Breast epithelium (tissue), 4 donors: ENCODE data around the gene ANKRD39. TPM values are rescaled to one million over a fixed set of nuclear protein-coding genes. Genes with fewer than 3 reads are reported as not detected.

Experiments used
- DNase-seq, 2 donors: peaks; one replicate each; pipeline ENCODE4 v3.0.0-alpha.2; 2019; ENCODE audit warnings: low spot score in 2 of 2
- H3K27ac ChIP-seq, 2 donors: fragments of 200-600 bp; sonication (generic) in 1 of 2; one replicate each; pipeline ENCODE4 v1.5.1; 2016 to 2019; ENCODE audit warnings: mild to moderate bottlenecking in 1 of 2
- H3K27me3 ChIP-seq, 2 donors: fragments of 200-600 bp; sonication (generic) in 1 of 2; one replicate each; pipeline versions ENCODE4 v1.5.1 to v1.6.0; 2017 to 2019; ENCODE audit warnings: control low read depth in 1 of 2, mild to moderate bottlenecking in 1 of 2
- H3K36me3 ChIP-seq: fragments of 200-600 bp; one replicate; pipeline ENCODE4 v1.5.1; 2019
- H3K4me1 ChIP-seq, 2 donors: fragments of 200-600 bp; sonication (generic); one replicate each; pipeline ENCODE4 v1.5.1; 2016 to 2019; ENCODE audit warnings: control low read depth in 1 of 2
- H3K4me3 ChIP-seq, 3 donors: fragments of 200-600 bp; sonication (generic); 1 replicate in 2 of 3; 2 replicates in 1 of 3; pipeline ENCODE4 v1.5.1; 2016 to 2019; ENCODE audit warnings: mild to moderate bottlenecking in 3 of 3, moderate library complexity in 2 of 3
- H3K9me3 ChIP-seq, 2 donors: fragments of 200-600 bp; sonication (generic) in 1 of 2; one replicate each; pipeline ENCODE4 v1.5.1; 2016 to 2019; ENCODE audit warnings: control low read depth in 1 of 2
- POLR2A ChIP-seq: fragments of 450-650 bp; IDR thresholded peaks from one replicate; pipeline ENCODE4 v1.6.1; 2016; ENCODE audit warnings: antibody characterized with exemption, mild to moderate bottlenecking, moderate library complexity
- POLR2AphosphoS5 ChIP-seq, 3 donors: sonication (generic); formaldehyde crosslinking; IDR thresholded peaks; one replicate each; pipeline ENCODE4 v1.6.1; 2017; ENCODE audit warnings: antibody characterized with exemption in 3 of 3
- intact Hi-C: fragments of 100-400 bp; cut with DNase I; formaldehyde crosslinking; loops from one replicate; pipeline ENCODE4 v1.15.1; 2023; ENCODE audit warnings: low total_unique reads
- total RNA-seq, 3 donors: library from RNA; depleted of rRNA; stranded (reverse); fragments of >200 nt; gene quantifications; one replicate each; pipeline ENCODE4 v1.1.0, GENCODE V29; 2016
- TF ChIP-seq, protein P1 (sequence below), 3 donors: fragments of 450-650 bp; IDR thresholded peaks; one replicate each; pipeline ENCODE4 v1.5.1; 2016 to 2017; ENCODE audit warnings: antibody characterized with exemption in 3 of 3, mild to moderate bottlenecking in 3 of 3, moderate library complexity in 3 of 3

ANKRD39 gene
- total RNA-seq, 3 donors from 2014 or later = 8.8 to 15.8 (median 9.2) TPM

DNA sequence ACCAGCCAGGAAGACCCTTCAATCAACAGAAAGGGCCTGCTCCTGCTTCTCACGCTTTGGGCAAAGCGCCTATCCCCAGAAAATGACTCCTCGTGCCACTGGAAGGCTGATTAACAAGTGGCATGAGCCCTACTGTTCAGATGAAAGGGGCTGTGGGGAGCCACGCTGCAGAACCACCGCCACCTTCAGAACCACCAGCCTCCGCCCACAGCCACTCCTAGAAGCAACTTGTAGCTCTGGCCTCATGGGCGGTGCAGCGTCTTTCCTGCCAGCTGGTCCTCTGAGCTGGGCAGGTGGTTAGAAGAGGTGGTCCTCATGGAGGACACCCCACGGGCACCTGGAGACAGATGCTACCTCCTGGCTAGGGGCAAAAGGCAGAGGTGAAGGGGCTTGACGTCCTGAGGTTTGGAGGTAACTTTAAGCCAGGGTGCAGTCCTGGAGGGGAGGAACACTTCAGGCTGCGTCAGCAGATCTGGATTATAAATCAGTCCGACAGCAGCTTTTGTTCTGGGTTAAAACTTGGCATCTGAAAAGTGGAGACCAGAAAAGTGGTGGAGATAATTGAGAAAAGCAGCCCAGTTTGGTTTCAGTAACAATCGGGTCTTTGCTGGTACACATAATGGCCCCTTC is 12.9 kb upstream of the ANKRD39 start:
- H3K9me3 ChIP-seq = no peaks in the 10 kb centered on the region
- H3K4me1 ChIP-seq = peaks cover 10 to 21% of the 10 kb centered on the region in 2 donors
- peak overlapping the region; percentile 78 to 99 (median 92) for H3K4me3 ChIP-seq
- TF ChIP-seq POLR2AphosphoS5 (IDR thresholded peaks at IDR 0.05) = peak in 1 of 3 donors; percentile 17
- TF ChIP-seq, protein P1, sequence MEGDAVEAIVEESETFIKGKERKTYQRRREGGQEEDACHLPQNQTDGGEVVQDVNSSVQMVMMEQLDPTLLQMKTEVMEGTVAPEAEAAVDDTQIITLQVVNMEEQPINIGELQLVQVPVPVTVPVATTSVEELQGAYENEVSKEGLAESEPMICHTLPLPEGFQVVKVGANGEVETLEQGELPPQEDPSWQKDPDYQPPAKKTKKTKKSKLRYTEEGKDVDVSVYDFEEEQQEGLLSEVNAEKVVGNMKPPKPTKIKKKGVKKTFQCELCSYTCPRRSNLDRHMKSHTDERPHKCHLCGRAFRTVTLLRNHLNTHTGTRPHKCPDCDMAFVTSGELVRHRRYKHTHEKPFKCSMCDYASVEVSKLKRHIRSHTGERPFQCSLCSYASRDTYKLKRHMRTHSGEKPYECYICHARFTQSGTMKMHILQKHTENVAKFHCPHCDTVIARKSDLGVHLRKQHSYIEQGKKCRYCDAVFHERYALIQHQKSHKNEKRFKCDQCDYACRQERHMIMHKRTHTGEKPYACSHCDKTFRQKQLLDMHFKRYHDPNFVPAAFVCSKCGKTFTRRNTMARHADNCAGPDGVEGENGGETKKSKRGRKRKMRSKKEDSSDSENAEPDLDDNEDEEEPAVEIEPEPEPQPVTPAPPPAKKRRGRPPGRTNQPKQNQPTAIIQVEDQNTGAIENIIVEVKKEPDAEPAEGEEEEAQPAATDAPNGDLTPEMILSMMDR (IDR thresholded peaks at IDR 0.05) = no peak
- H3K27ac ChIP-seq = peak overlapping the region; percentile 94 to 96
- H3K36me3 ChIP-seq = no peaks in the 10 kb centered on the region
- intact Hi-C loops = no loop called here
- no peaks in the 10 kb centered on the region for H3K27me3 ChIP-seq
- DNase-seq = peak in 1 of 2 donors; percentile 59

DNA sequence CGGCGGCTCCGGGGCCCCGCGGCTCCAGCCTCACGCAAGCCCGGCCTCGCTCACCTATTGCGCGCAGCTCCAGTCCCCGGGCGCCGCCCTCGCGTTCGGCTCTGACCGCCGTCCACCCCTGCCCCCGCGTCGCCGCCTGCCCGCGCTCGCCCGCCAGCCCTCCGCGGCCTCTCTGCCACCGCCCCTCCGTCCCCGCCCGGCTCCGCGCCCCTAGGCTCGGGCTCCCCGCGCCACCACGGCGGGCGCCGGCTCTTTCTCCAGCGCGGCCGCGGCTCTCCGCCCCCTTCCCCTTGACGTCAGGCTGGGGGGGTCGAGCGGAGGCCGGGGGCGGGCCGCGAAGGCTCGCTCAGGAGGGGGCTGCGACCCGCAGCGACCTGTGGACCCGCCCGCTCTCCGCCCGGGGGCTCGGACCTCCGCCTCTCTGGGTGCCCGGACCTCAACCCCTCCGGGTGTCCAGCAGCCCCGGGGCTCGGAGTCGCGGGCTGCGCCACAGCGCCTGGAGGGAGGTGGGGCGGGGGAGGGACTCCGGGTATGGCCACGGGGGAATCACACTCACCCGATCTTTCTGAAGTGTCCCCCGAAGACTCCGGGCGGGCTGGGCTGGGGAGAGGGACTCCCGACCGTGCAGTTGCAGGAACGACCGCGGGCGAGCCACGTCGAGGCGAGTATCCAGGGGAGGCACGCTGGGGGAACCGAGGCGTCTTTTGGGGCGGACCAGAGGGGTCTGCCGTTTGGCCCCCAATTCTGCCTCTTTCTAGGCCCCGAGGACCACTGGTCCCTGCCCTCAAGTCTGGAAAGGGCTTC is 12.2 kb upstream of the ANKRD39 start, which contains the start of gene SEMA4C:
Gene SEMA4C, minus strand, starts transcription at position 259 of the 804 bp plus-strand sequence. CDS start 2,194 bp downstream, outside the sequence.
- TF ChIP-seq, protein P1 (IDR thresholded peaks at IDR 0.05) = no peak
- TF ChIP-seq POLR2AphosphoS5 (IDR thresholded peaks at IDR 0.05) = peak in 1 of 3 donors; percentile 55
- intact Hi-C loops = loop anchor here (5.0 kb wide), 1 partner anchor 82 kb away; no protein-coding TSS in a partner anchor
- Histone ChIP-seq H3K4me3 (peak within 1 kb of the TSS; percentile 78 to 99 (median 92)), H3K9me3 (no peaks in the 10 kb centered on the region), H3K27ac (peak within 1 kb of the TSS; percentile 94 to 96), H3K36me3 (no peaks in the 10 kb centered on the region), H3K4me1 (peaks cover 10 to 21% of the 10 kb centered on the region in 2 donors), H3K27me3 (no peaks in the 10 kb centered on the region)
- peak in 1 of 2 donors; percentile 70 for DNase-seq

DNA sequence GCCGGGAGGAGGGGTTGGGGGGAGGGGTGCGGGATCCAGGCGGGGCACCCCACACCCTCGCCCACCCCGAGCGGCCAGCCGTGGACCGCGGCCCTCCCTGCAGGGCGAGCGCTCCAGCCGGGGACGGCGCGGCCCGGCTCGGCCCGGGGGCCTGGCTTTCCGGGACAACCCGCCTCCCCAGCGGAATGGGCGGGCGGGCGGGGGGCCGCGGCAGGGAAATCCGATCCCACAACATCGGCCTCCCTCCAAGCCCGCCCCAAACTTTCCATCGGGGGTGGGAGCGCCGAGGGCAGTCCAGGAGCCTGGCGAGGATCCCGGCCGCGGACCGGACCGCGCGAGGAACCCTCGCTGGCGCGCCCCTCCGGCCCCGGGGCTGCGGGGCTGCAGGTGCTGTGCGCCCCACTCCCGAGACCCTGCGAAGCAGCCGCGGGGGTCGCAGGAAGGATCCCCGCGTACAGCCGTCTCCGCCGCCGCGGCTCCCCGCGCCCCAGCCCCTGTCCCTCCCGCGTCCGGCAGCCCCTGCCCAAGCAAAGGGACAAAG is 11.5 kb upstream of the ANKRD39 start:
- H3K4me3 ChIP-seq = peak overlapping the region; percentile 78 to 99 (median 92)
- DNase-seq = peak; percentile 75 to 89

DNA sequence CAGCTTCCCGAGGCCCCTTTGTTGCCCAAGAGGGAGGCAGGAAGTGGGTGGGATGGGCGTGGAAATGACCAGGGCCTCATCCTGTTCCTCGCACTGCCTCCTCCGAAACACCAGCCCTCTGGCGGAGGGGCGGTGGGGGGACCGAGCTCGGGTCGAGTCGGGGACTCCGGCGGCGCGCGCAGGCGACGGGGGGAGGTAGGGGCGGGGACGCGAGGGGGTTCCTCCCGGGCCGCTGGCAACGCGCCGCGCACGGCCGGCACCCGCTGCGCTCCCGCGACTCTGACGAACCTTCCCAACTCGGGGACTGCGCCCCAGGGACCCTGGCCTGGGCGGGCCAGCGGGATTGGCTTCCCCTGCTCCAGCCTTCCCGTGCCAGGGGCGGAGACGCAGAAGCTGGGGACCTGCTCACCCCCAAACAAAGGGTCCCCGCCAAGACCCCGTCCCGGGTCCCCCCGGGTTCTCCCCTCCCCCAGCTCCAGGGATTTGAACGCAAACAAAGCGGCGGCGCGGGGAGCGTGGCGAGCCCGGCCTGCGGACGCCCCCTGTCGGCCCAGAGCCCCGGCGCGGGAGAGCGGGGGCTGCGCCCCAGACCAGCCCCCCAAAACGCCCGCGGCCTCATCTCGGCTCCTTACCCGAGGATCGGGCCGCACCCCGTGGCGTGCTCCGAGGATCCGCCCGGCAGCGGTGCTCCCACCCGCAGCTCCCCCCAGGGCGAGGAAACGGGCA is 10.9 kb upstream of the ANKRD39 start:
- Histone ChIP-seq H3K9me3 (no peaks in the 10 kb centered on the region), H3K4me1 (peaks cover 0 to 16% of the 10 kb centered on the region in 2 donors), H3K27me3 (no peaks in the 10 kb centered on the region), H3K4me3 (peak overlapping the region; percentile 78 to 99 (median 92)), H3K36me3 (no peaks in the 10 kb centered on the region), H3K27ac (peak overlapping the region; percentile 94 to 96)
- TF ChIP-seq, protein P1 (IDR thresholded peaks at IDR 0.05) = peak; percentile 27 to 62 (median 51)
- TF ChIP-seq POLR2AphosphoS5 (IDR thresholded peaks at IDR 0.05) (peak; percentile 41 to 69 (median 45)), POLR2A (no peak)
- intact Hi-C loops = loop anchor here (5.0 kb wide), 1 partner anchor 84 kb away; no protein-coding TSS in a partner anchor
- DNase-seq = peak; percentile 80 to 84

More for the DNA sequence above, 11.5 kb upstream of the ANKRD39 start:
- intact Hi-C loops = loop anchor here (5.0 kb wide), 1 partner anchor 83 kb away; no protein-coding TSS in a partner anchor
- Histone ChIP-seq H3K27ac (peak overlapping the region; percentile 94 to 96), H3K36me3 (no peaks in the 10 kb centered on the region), H3K27me3 (no peaks in the 10 kb centered on the region), H3K4me1 (peaks cover 4 to 21% of the 10 kb centered on the region in 2 donors), H3K9me3 (no peaks in the 10 kb centered on the region)
- TF ChIP-seq, protein P1 (IDR thresholded peaks at IDR 0.05) = no peak
- TF ChIP-seq POLR2AphosphoS5 (IDR thresholded peaks at IDR 0.05) (no peak), POLR2A (no peak)
